K562 (cell line): ENCODE data around the gene CLCNKA. TPM values are rescaled to one million over a fixed set of nuclear protein-coding genes. Genes with fewer than 3 reads are reported as not detected.

ENCODE experiments used
- MEIS2 ChIP-seq: fragments of 450-650 bp; IDR thresholded peaks from 2 replicates; pipeline ENCODE4 v1.6.1; 2014; ENCODE audit warnings: mild to moderate bottlenecking; ENCODE audit not compliant: partially characterized antibody
- MYBL2 ChIP-seq, 2 experiments: fragments of 450-650 bp in 1 of 2; sonication (generic) in 1 of 2; formaldehyde crosslinking in 1 of 2; IDR thresholded peaks; 2 replicates each; pipeline versions ENCODE4 v1.6.1 to v1.8.1; 2017 to 2022; ENCODE audit warnings: borderline replicate concordance in 1 of 2, inconsistent platforms in 1 of 2, low read depth in 1 of 2, mild to moderate bottlenecking in 1 of 2, missing genetic modification reagents in 1 of 2, moderate library complexity in 1 of 2
- NCOA6 ChIP-seq: fragments of 450-650 bp; IDR thresholded peaks from 2 replicates; pipeline ENCODE4 v1.6.1; 2017; ENCODE audit warnings: mild to moderate bottlenecking
- POLR2B ChIP-seq: fragments of 450-650 bp; IDR thresholded peaks from 2 replicates; pipeline ENCODE4 v1.6.1; 2018; ENCODE audit warnings: low read depth; ENCODE audit not compliant: partially characterized antibody
- RCOR1 ChIP-seq, 2 experiments: IDR thresholded peaks; 2 replicates each; pipeline ENCODE4 v1.6.1; 2012; ENCODE audit warnings: low read depth in 2 of 2, low read length in 2 of 2, borderline replicate concordance in 1 of 2, improper control_type of control experiment in 1 of 2
- ZNF24 ChIP-seq: fragments of 450-650 bp; IDR thresholded peaks from 2 replicates; pipeline ENCODE4 v1.6.1; 2016
- polyA plus RNA-seq, 8 experiments: library from polyadenylated mRNA; depleted of rRNA in 4 of 8; stranded (reverse) in 5 of 8; unstranded in 3 of 8; fragments of >200 nt; fragmentation: Nextera tagmentation in 2 of 8; fragmentation: Illumina TruSeq in 1 of 8; extraction: Ambion mirVana in 2 of 8; extraction: Trizol in 1 of 8; gene quantifications; 2 replicates each; pipeline versions ENCODE4 v1.2.1 to v1.2.3, GENCODE V29; 2011 to 2014; ENCODE audit warnings: inconsistent platforms in 1 of 8, missing spikeins in 1 of 8
- total RNA-seq, 7 experiments: library from RNA; depleted of rRNA in 6 of 7; stranded (reverse); fragments of >200 nt in 6 of 7; fragmentation: Illumina TruSeq in 2 of 7; extraction: Trizol in 2 of 7; gene quantifications; 2 replicates each; pipeline versions ENCODE4 v1.2.1 to v1.2.3, GENCODE V29; 2011 to 2021; ENCODE audit warnings: low replicate concordance in 1 of 7
- TF ChIP-seq, protein P1 (sequence below): fragments of 250-450 bp; sonication (Bioruptor Pico); IDR thresholded peaks from 2 replicates; pipeline ENCODE4 v1.5.1; 2021; ENCODE audit warnings: mild to moderate bottlenecking
- TF ChIP-seq, protein P2 (sequence below): IDR thresholded peaks from 3 replicates; pipeline ENCODE4 v1.6.1; 2011; ENCODE audit warnings: borderline replicate concordance, mild to moderate bottlenecking, moderate library complexity; ENCODE audit not compliant: insufficient read length; ENCODE audit errors: extremely low read depth
- TF ChIP-seq, protein P3 (sequence below): fragments of 250-450 bp; sonication (Bioruptor Pico); IDR thresholded peaks from 2 replicates; pipeline ENCODE4 v1.5.0; 2021; ENCODE audit warnings: mild to moderate bottlenecking, moderate library complexity

CLCNKA gene
- total and polyA plus RNA-seq, 9 of the 15 experiments (the other 6 are each of a cell fraction or from before 2014, with no cell fraction given), result 0.03 to 0.37 (median 0.10) TPM; not detected in 3

DNA sequence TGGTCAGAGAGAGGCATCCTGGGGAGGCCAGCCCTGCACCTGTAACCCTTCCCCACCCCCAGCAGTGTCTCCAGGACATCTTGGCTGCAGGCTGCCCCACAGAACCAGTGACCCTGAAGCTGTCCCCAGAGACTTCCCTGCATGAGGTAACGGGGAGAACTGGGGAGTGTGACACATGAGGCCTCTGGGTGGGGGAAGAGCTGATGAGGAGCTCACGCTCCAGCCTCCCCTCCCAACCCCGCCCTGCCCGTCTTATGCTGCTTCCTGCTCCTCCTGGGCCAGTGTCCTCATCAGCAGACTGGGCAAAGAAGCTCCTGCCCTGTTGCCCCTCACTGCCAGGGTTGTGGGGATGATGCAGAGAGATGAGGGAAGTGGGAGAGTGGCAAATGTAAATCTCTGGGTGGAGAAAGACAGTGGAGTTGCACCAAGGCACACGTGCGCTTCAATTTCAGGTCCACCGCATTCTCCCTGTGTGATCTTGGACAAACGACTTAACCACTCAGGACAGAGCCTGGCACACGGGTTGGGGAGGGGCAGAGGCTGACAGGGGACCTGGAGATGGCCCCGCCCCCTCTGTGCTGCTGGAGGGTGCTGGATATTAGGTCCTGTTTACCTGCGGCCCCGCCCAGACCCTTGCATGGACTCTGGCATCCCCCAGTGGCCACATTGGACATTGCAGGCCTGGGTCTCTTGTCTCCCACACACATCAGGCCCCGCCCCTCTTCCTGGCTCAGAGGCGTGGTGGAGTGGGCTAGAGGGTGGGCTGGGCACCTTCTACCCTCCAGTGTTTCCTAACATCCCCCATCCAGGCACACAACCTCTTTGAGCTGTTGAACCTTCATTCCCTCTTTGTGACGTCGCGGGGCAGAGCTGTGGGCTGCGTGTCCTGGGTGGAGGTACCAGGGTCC, 34.0 kb downstream of the CLCNKA start (continued):
- TF ChIP-seq, protein P1, sequence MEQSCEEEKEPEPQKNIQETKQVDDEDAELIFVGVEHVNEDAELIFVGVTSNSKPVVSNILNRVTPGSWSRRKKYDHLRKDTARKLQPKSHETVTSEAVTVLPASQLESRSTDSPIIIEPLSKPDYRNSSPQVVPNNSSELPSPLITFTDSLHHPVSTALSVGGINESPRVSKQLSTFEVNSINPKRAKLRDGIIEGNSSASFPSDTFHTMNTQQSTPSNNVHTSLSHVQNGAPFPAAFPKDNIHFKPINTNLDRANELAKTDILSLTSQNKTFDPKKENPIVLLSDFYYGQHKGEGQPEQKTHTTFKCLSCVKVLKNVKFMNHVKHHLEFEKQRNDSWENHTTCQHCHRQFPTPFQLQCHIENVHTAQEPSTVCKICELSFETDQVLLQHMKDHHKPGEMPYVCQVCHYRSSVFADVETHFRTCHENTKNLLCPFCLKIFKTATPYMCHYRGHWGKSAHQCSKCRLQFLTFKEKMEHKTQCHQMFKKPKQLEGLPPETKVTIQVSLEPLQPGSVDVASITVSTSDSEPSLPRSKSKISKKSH (CRISPR knock-in tag), result no peak
- no peak for TF ChIP-seq MYBL2 (IDR thresholded peaks at IDR 0.05; ENCODE audit: low read depth)
- TF ChIP-seq MYBL2 (CRISPR knock-in tag; IDR thresholded peaks at IDR 0.05; ENCODE audit: borderline replicate concordance), result no peak
- TF ChIP-seq, protein P2, sequence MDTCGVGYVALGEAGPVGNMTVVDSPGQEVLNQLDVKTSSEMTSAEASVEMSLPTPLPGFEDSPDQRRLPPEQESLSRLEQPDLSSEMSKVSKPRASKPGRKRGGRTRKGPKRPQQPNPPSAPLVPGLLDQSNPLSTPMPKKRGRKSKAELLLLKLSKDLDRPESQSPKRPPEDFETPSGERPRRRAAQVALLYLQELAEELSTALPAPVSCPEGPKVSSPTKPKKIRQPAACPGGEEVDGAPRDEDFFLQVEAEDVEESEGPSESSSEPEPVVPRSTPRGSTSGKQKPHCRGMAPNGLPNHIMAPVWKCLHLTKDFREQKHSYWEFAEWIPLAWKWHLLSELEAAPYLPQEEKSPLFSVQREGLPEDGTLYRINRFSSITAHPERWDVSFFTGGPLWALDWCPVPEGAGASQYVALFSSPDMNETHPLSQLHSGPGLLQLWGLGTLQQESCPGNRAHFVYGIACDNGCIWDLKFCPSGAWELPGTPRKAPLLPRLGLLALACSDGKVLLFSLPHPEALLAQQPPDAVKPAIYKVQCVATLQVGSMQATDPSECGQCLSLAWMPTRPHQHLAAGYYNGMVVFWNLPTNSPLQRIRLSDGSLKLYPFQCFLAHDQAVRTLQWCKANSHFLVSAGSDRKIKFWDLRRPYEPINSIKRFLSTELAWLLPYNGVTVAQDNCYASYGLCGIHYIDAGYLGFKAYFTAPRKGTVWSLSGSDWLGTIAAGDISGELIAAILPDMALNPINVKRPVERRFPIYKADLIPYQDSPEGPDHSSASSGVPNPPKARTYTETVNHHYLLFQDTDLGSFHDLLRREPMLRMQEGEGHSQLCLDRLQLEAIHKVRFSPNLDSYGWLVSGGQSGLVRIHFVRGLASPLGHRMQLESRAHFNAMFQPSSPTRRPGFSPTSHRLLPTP, result no peak
- TF ChIP-seq RCOR1 (IDR thresholded peaks at IDR 0.05; ENCODE audit: borderline replicate concordance in 1 of 2, low read depth in 2 of 2, low read length in 2 of 2), result peak; percentile 13 to 71; a peak in 1 of 4 replicates
- no peak for TF ChIP-seq NCOA6
- no peak for TF ChIP-seq MEIS2
- peak; percentile 33 for TF ChIP-seq POLR2B
- TF ChIP-seq ZNF24, result no peak
- TF ChIP-seq, protein P3, sequence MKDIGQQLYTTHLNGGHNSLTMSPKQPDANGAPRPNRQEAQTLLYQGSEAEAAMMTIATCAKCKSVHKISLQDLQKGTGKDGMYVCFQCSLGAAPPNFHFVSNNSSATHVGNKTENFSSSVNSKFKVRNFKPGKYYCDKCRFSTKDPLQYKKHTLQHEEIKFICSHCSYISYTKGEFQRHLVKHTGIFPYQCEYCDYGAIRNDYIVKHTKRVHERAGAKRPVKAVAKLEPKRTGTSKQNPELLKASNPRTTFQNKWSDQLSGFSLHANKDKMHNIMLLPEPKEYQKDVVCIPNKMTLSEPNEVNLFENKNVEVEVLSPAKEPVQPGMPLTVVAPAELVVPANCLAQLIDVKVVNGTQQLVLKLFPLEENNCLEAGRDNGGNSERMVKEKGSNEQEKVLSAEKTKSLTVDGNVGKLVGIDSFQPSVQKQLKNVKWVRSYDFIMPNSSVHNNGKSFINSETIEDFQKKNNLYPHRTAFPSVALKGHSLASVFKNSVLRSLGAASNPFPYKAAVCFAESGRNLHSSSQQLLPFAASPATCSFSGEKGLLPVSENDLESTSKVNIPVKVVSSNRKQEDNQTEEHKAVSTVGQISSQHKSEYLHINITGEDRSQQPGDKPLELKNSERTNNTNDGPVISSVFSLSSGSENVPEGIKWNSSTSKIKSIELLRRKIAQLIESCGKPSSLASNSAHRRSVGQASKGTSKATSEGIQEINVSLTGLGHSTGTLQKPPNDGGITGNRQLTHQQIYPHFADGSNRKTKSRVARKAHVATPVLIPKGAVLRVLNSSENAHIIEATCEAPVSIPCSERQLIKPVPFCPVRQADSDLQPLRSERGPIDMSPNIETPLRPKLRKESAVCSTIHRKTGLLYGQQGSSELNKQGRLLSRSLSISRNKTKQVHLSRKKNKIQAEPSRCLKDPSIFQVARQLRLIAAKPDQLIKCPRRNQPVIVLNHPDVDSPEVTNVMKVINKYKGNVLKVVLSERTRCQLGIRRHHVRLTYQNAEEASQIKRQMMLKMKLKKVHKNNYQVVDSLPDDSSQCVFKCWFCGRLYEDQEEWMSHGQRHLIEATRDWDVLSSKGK (CRISPR knock-in tag), result no peak
